A172 (cell line): ENCODE data around the gene TMEM92. TPM values are rescaled to one million over a fixed set of nuclear protein-coding genes. Genes with fewer than 3 reads are reported as not detected.

Experiments used
- DNase-seq: peaks from one replicate; pipeline ENCODE4 v3.0.0-alpha.2; 2015; ENCODE audit warnings: low spot score
- total RNA-seq: library from RNA; depleted of rRNA; stranded (reverse); fragments of >200 nt; shearing (Covaris generic); gene quantifications from 2 replicates; pipeline ENCODE4 v1.2.3, GENCODE V29; 2014; rRNA removed

TMEM92 gene
- 5.2 and 6.6 TPM in 2 replicates for total RNA-seq

- peak; percentile 61 for DNase-seq
These were observed at the start of gene TMEM92 for GRCh38 chr17:50274142-50274896. Gene TMEM92, plus strand, starts transcription at chr17:50274466. Its CDS starts 36 bp downstream, at chr17:50274502.

- DNase-seq: no peak
These were observed 48.5 kb upstream of the TMEM92 start for GRCh38 chr17:50225701-50226240.

- DNase-seq: no peak
These were observed 39.7 kb upstream of the TMEM92 start for GRCh38 chr17:50234581-50234980.

GRCh38 chr17:50237901-50238300, 36.4 kb upstream of the TMEM92 start:
- DNase-seq: no peak

DNA sequence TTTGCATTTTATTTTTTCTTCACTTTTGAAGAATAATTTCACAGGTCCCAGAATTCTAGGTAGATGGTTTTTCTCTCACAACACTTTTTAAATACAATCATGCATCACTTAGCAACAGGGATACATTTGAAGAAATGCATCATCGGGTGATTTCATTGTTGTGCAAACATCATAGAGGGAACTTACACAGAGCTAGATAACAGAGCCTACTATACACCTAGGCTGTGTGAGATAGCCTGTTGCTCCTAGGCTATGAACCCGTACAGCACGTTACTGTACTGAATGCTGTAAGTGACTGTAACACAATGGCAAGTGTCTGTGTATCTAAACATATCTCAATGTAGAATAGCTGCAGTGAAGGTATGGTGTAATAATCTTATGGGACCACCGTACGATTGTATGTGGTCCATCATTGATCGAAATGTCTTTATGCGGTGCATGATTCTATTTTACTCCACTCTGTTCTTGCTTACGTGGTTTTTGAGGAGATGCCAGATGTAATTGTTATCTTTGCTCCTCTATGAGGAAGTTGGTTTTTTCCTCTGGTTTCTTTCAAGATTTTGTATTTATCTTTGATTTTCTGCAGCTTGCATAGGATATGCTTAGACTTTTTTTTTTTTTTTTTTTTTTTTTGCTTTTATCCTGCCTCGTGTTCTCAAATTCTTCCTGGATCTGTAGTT, 35.5 kb upstream of the TMEM92 start:
- no peak for DNase-seq

GRCh38 chr17:50239937-50240336, 34.3 kb upstream of the TMEM92 start:
- DNase-seq: no peak

DNA sequence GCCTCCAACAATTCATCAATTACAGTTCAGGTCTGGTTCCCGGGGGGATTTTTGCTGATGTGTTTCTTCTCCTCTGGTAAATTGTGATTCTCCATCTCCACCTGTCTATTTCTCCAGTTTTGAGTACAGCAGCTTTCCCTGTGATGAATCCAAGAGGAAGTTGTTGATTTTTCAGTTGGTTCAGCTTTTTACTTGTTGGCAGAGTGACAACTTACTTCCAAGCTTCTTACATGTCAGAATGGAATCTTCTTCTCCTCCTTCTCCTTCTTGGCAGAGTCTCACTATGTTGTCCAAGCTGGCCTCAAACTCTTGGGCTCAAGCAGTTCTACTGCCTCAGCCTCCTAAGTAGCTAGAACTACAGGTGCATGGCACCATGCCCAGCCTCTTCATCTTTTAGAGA, 33.4 kb upstream of the TMEM92 start:
- no peak for DNase-seq

- DNase-seq: no peak
These were observed 32.8 kb upstream of the TMEM92 start for GRCh38 chr17:50241431-50241830.

DNA sequence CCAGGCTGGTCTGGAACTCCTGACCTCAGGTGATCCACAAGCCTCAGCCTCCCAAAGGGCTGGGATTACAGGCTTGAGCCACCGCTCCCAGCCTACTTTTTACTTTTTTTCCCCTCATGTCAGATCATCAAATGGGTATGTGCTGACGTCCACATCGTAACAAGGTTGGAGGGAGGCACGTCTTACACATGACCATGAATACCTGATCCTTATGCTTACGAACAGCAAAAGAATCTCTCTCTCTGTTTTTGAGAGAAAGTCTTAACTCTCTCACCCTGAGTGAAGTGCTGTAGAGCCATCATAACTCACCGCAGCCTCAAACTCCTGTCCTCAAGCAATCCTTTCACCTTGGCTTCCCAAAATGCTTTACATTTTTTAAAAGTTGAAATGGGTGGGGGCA, 29.5 kb upstream of the TMEM92 start:
- no peak for DNase-seq

- DNase-seq: no peak
These were observed 26.0 kb upstream of the TMEM92 start for GRCh38 chr17:50248255-50248654.

DNA sequence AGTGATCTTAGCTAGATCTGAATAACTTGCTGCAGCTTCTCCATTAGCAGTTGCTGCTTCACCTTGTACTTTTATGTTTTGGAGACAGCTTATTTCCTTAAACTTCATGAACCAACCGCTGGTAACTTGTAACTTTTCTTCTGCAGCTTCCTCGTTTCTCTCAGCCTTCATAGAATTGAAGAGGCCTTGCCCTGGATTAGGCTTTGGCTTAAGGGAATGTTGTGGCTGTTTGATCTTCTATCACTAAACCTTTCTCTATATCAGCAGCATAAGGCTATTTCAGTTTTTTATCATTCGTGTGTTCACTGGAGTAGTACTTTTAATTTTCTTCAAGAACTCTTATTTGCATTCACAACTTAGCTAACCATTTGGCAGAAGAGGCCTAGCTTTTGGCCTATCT, 21.5 kb upstream of the TMEM92 start:
- no peak for DNase-seq

DNA sequence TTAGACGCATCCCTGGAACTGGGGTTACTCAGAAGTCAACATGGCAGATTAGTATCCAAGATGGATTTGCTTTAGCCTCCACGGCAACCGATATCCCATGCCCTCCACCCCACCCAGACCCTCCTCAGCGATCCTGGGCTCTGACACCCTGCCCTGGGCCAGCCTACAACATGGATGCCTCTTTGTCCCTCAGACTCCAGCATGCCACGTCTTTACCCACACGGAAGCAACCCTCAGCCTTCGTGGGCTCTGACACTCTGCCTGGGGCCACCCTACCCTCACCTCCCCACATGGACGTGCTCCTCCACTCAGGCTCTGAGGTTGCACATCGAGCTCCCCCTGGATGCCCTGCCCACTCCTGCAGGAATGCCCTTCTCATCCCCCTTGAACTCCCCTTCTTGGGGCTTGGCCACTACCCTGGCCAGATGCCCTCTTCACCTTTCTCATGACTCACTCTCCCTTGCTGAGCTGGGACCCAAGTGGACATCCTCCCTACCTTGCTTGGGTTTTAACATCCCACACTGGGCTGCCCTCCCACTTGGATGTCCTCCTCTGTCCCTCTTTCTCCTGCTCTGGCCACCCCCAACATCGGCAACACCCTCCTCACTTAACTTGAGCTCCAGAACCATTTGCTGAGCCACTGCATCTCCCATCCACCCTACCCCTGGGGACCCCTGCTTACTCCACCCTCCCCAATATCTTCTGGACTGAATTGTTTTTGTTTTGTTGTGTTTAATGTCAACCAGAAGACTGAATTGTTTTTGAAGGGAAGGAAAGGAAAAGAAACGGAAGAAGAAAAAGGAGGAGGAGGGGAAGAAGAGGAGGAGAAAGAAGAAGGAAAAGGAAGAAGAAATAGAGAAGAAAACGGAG, 18.3 kb upstream of the TMEM92 start:
- DNase-seq: no peak

DNA sequence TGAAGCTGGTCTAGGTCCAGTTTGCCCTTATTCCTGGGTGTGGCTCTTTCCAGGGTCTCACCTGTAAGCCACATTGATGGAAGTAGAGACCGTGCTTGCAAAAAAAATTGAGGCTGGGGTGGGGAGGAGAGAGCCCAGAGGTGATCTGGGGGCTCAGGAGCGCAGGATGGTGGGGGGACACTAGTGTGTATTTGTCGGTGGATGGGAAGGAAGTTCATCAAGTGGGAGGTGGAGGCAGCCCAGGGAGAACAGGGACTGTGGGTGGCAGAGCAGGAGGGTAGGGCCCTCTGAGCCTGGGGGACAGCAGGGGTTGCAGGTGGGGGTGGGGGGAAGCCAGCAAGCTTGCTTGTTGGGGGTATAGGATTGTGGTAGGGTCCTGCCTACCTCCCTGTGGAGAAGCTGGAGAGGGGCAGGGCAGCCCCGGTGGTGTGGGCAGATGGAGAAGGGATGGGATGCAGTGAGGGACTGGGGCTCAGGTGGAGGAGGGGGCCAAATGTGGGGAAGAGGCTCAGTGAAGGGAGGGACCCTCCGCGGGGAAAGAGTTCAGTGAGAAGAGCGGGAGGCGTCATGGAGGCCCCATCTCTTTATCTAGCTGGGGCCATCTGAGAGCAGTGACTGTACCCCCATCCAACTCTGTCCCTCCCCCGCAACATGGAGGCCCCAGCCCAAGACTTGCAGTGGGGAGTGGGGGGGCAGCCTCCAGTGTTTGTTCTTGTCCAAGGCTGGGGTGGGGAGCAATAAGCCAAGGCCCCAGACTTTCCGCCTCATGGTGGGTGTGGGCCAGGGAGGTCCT, 17.2 kb upstream of the TMEM92 start:
- DNase-seq: no peak

DNA sequence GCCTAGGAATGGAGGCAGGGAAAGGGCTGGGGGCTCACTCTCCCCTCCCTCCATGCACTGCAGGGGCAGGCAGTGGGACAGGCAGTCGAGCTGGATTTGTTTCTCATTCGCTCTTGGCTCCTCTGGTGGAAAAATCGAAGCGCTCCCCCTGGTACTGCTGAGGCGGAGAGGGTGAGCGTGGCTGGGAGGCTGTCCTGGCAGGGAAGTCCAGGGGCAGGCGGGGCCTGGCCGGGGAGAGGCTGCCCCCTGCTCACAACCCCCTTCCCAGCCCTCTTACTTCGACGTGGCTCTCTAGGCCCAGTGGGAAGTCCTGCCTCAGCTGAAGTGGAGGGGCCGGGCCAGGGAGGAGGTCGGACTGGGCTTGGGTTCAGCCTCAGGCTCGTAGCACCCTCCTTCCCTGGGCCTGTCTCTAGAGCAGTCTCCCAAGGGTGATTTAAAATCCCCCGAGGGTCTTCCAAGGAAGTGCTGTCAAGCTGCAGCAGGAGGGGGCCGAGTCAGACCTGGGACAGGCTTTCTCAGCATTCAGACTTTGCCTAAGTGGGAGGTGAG, 16.5 kb upstream of the TMEM92 start:
- no peak for DNase-seq

- DNase-seq: no peak
These were observed 15.4 kb upstream of the TMEM92 start for GRCh38 chr17:50258647-50259476.

GRCh38 chr17:50259477-50260324, 14.6 kb upstream of the TMEM92 start:
- DNase-seq: no peak

DNA sequence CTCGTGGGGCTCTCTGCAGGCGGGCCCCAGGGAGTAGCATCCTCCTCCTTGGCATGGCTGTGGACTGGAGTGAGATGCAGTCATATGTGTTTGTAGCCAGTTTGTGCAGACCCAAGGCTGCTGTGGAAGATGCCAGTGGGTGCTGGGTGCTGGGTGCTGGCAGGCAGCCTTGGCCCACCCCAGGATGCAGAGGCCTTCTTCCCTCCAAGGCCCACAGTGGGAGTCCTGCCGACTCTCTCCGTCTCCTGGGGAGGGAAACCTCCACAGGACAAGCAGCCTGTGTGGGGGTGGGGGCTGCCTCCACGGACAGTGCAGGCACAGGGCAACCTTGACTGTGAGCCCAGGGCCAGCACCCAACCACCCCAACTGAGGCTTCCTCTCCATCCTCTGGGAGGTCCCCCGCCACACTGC, 13.8 kb upstream of the TMEM92 start:
- no peak for DNase-seq

DNA sequence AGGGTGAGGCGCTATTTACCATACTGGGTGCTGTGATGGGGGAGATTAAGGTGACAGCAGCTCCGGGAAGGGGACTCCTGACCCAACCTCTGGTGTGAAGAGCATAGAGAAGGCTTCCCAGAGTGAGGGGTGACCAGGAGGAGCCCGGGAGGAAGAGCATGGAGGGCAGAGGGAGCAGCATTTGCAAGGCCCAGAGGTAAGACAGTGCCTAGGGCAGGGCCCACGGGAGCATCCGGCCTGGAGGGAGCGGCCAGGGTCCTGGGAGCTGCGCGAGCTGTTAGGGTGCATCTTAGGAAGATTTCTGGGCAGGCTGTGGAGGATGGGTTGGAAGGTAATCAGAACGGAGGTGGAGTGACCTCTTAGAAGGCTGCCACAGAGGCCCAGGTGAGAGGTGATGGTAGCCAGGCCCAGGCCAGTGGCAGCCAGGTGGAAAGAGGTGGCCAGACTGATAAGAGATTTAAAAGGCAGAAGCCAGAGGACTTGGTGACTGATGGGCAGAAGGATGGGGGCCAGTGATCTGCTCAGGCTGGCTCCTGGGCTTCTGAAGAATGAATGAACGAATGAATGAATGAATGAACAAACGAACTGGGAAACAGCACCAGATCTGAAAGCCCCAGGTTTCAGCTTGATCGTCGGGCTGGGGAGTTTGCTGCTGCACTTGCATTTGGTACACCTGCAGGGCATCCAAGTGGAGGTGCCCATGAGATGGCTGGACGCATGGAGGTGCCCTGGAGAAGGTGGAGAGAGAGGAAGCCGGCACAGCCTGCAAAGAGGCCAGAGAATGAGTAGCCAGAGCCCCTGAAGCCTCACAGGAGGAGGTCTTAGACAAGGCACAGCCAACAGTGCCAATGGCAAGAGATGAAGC, 13.0 kb upstream of the TMEM92 start:
- no peak for DNase-seq
